Cardiac muscle cell (in vitro differentiated cells and primary cell): Measurements from ENCODE around the gene NBEAL2. TPM values are rescaled to one million over a fixed set of nuclear protein-coding genes. Genes with fewer than 3 reads are reported as not detected.
"Not testable (repeated sequence)": the region's sequence is repeated elsewhere in the genome, so short reads cannot be mapped to it uniquely, and the experiment has no call there.

ENCODE experiments used
- DNase-seq, 2 donors: peaks; one replicate each; pipeline versions ENCODE4 v3.0.0 to v3.0.0-alpha.2; 2010 to 2017; ENCODE audit warnings: low read depth in 1 of 2, low spot score in 1 of 2
- H3K27ac ChIP-seq: fragments of 200-600 bp; sonication (generic); 2 replicates; pipeline ENCODE4 v1.5.1; 2016
- H3K27me3 ChIP-seq: fragments of 200-600 bp; sonication (generic); 2 replicates; pipeline ENCODE4 v1.6.0; 2016; ENCODE audit warnings: control low read depth
- H3K36me3 ChIP-seq: fragments of 200-600 bp; sonication (generic); 2 replicates; pipeline ENCODE4 v1.5.1; 2016; ENCODE audit warnings: control low read depth
- H3K4me1 ChIP-seq: fragments of 200-600 bp; sonication (generic); 2 replicates; pipeline ENCODE4 v1.8.1; 2017; ENCODE audit warnings: low read depth, mild to moderate bottlenecking, mixed run types
- H3K4me3 ChIP-seq: fragments of 200-600 bp; sonication (generic); 2 replicates; pipeline ENCODE4 v1.5.1; 2016; ENCODE audit warnings: mild to moderate bottlenecking
- H3K9me3 ChIP-seq: fragments of 200-600 bp; sonication (generic); 2 replicates; pipeline ENCODE4 v1.5.1; 2017; ENCODE audit warnings: low read depth, mild to moderate bottlenecking, control low read depth
- CTCF ChIP-seq: IDR thresholded peaks from 2 replicates; pipeline ENCODE4 v1.5.1; 2012; ENCODE audit warnings: low read depth, mild to moderate bottlenecking, low read length
- polyA plus RNA-seq: library from polyadenylated mRNA; unstranded; fragments of >200 nt; fragmentation: Nextera tagmentation; extraction: Ambion mirVana; gene quantifications from 2 replicates; pipeline ENCODE4 v1.2.1, GENCODE V29; 2016
- total RNA-seq: library from RNA; depleted of rRNA; stranded (reverse); fragments of >200 nt; gene quantifications from 2 replicates; pipeline ENCODE4 v1.2.3, GENCODE V29; 2016

The NBEAL2 gene
- total and polyA plus RNA-seq, 2 experiments from 2014 or later = 8.3 to 10.6 TPM

GRCh38 chr3:47018269-47018611, 38.8 kb downstream of the NBEAL2 start:
- Histone ChIP-seq H3K27ac (no peak overlapping the region), H3K4me3 (no peak overlapping the region), H3K9me3 (no peaks in the 10 kb centered on the region), H3K4me1 (peaks cover 4% of the 10 kb centered on the region), H3K36me3 (peaks cover 29% of the 10 kb centered on the region), H3K27me3 (no peaks in the 10 kb centered on the region)
- TF ChIP-seq CTCF = no peak
- no peak for DNase-seq

DNA sequence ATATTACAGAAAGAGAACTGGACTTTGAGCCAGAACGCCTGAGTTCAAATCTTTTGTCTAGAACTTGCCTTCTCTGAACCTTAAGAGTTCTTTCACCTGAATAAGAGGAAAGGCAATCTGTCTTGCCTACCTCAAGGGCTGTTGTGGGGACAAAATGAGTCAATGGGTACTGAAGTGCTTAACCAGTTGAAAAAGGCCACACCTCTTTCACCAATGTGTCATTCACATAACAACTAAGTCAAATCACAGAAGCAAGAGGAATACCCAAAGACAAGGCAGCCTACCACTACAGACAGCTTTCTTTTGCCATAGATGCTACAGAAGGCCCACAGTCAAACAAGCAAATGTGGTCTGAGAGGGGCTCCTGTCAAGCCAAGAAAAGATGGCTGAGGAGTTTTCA, 39.7 kb downstream of the NBEAL2 start:
- Histone ChIP-seq H3K9me3 (no peaks in the 10 kb centered on the region), H3K4me1 (peaks cover 4% of the 10 kb centered on the region), H3K27ac (no peak overlapping the region), H3K36me3 (peaks cover 29% of the 10 kb centered on the region), H3K27me3 (no peaks in the 10 kb centered on the region), H3K4me3 (no peak overlapping the region)
- DNase-seq = no peak
- TF ChIP-seq CTCF = no peak

GRCh38 chr3:47020311-47020710, 40.8 kb downstream of the NBEAL2 start:
- peaks cover 4% of the 10 kb centered on the region for H3K4me1 ChIP-seq
- no peak for DNase-seq
- no peaks in the 10 kb centered on the region for H3K27me3 ChIP-seq
- no peak for TF ChIP-seq CTCF
- peaks cover 29% of the 10 kb centered on the region for H3K36me3 ChIP-seq
- no peak overlapping the region for H3K4me3 ChIP-seq
- H3K27ac ChIP-seq = no peak overlapping the region
- H3K9me3 ChIP-seq = no peaks in the 10 kb centered on the region

GRCh38 chr3:47022641-47023071, 43.2 kb downstream of the NBEAL2 start:
- Histone ChIP-seq H3K27me3 (no peaks in the 10 kb centered on the region), H3K4me3 (no peak overlapping the region), H3K9me3 (no peaks in the 10 kb centered on the region), H3K27ac (peak overlapping the region; percentile 60), H3K4me1 (peaks cover 4% of the 10 kb centered on the region), H3K36me3 (peaks cover 20% of the 10 kb centered on the region)
- no peak for TF ChIP-seq CTCF
- DNase-seq = peak; percentile 13 to 37

DNA sequence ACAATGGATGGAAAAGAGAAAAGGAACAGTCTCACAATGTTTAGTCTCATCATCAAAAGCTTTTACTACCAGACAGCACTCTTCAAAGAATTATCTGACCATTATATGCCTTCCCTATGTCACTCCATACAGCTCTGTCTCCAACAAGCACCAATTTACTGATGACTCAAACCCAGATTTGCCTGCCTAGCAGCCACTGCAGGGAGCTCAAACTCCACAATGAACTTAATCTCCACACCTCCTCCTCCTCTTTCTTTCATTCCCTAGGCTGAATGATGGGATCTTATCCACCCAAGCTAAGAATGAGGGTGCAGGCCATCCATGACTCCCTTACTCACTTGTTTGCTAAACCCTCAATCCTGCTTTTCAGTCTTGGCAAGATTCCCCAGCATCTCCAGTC, 45.5 kb downstream of the NBEAL2 start:
- Histone ChIP-seq H3K4me3 (no peak overlapping the region), H3K27me3 (no peaks in the 10 kb centered on the region), H3K27ac (no peak overlapping the region), H3K36me3 (peaks cover 9% of the 10 kb centered on the region), H3K4me1 (peaks cover 13% of the 10 kb centered on the region), H3K9me3 (no peaks in the 10 kb centered on the region)
- DNase-seq = peak in 1 of 2 donors; percentile 30
- no peak for TF ChIP-seq CTCF

DNA sequence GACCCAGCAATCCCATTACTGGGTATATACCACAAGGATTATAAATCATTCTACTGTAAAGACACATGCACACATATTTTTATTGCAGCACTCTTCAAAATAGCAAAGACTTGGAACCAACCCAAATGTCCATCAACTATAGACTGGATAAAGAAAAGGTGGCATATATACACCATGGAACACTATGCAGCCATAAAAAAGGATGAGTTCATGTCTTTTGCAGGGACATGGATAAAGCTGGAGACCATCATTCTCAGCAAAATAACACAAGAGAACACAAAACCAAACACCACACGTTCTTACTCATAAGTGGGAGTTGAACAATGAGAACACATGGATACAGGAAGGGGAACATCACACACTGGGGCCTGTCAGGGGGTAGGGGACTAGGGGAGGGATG, 47.0 kb downstream of the NBEAL2 start:
- not testable (repeated sequence) for H3K27me3 ChIP-seq, DNase-seq, H3K36me3 ChIP-seq, H3K4me3 ChIP-seq, H3K9me3 ChIP-seq, H3K27ac ChIP-seq
- peaks cover 13% of the 10 kb centered on the region for H3K4me1 ChIP-seq
